DMS53 treated with DMSO at 0.1 percent for 48 hours (cell line): ENCODE data around the gene HORMAD2.
A peak's percentile ranks its signal among the peaks of the same experiment; 100 is the strongest.
"Not testable (repeated sequence)": the region's sequence is repeated elsewhere in the genome, so short reads cannot be mapped to it uniquely, and the experiment has no call there.

ENCODE experiments used
- DNase-seq: peaks from one replicate; lab custom pipeline; 2025; ENCODE audit not compliant: unreplicated experiment; lab: John Stamatoyannopoulos, UW

HORMAD2 gene

GRCh38 chr22:30187529-30188407 lies 107.5 kb downstream of the HORMAD2 start:
- no peak for DNase-seq

GRCh38 chr22:30188911-30189310 lies 108.6 kb downstream of the HORMAD2 start:
- DNase-seq, result no peak

- DNase-seq, result no peak
These were observed 110.3 kb downstream of the HORMAD2 start for GRCh38 chr22:30190574-30190973.

- no peak for DNase-seq
These were observed 110.9 kb downstream of the HORMAD2 start for GRCh38 chr22:30191040-30191701.

- DNase-seq, result no peak
These were observed 112.2 kb downstream of the HORMAD2 start for GRCh38 chr22:30192427-30192826.

- no peak for DNase-seq
These were observed 112.9 kb downstream of the HORMAD2 start for GRCh38 chr22:30193031-30193775.

- no peak for DNase-seq
These were observed 115.2 kb downstream of the HORMAD2 start for GRCh38 chr22:30195245-30196140.

- DNase-seq, result peak; percentile 83
These were observed 116.0 kb downstream of the HORMAD2 start for GRCh38 chr22:30196141-30196879.

- DNase-seq, result no peak
These were observed 116.6 kb downstream of the HORMAD2 start for GRCh38 chr22:30196880-30197336.

GRCh38 chr22:30197389-30197788 lies 117.1 kb downstream of the HORMAD2 start:
- DNase-seq, result no peak

GRCh38 chr22:30198152-30198825 lies 118.0 kb downstream of the HORMAD2 start:
- no peak for DNase-seq

GRCh38 chr22:30198921-30199320 lies 118.7 kb downstream of the HORMAD2 start:
- DNase-seq, result no peak

GRCh38 chr22:30200905-30201304 lies 120.6 kb downstream of the HORMAD2 start:
- DNase-seq, result not testable (repeated sequence)

- no peak for DNase-seq
These were observed 121.7 kb downstream of the HORMAD2 start for GRCh38 chr22:30201945-30202344.

- no peak for DNase-seq
These were observed 122.3 kb downstream of the HORMAD2 start for GRCh38 chr22:30202531-30203006.

GRCh38 chr22:30204015-30204741 lies 123.9 kb downstream of the HORMAD2 start:
- no peak for DNase-seq

GRCh38 chr22:30204742-30205111 lies 124.5 kb downstream of the HORMAD2 start:
- DNase-seq, result no peak

GRCh38 chr22:30205281-30206115 lies 125.2 kb downstream of the HORMAD2 start:
- DNase-seq, result peak; percentile 18
